Neural progenitor cell (in vitro differentiated cells): ENCODE measurements around the gene USP53. TPM values are rescaled to one million over a fixed set of nuclear protein-coding genes. Genes with fewer than 3 reads are reported as not detected.

Experiments
- DNase-seq: peaks from one replicate; pipeline ENCODE4 v3.0.0-alpha.2; 2016; ENCODE audit warnings: low spot score
- H2AFZ ChIP-seq: fragments of 200-600 bp; sonication (generic); replicated peaks from 2 replicates; pipeline ENCODE4 v1.6.1; 2016; ENCODE audit warnings: antibody characterized with exemption
- H3F3A ChIP-seq: fragments of 200-600 bp; sonication (generic); 2 replicates; pipeline ENCODE4 v1.6.1; 2016; ENCODE audit warnings: antibody characterized with exemption, low read depth
- H3K27ac ChIP-seq: fragments of 200-600 bp; sonication (generic); 2 replicates; pipeline ENCODE4 v1.5.1; 2016; ENCODE audit warnings: mild to moderate bottlenecking
- H3K27me3 ChIP-seq: fragments of 200-600 bp; sonication (generic); 2 replicates; pipeline ENCODE4 v1.6.1; 2016; ENCODE audit warnings: mild to moderate bottlenecking, moderate library complexity
- H3K36me3 ChIP-seq: fragments of 200-600 bp; sonication (generic); 2 replicates; pipeline ENCODE4 v1.5.1; 2016
- H3K4me1 ChIP-seq: fragments of 200-600 bp; sonication (generic); 2 replicates; pipeline ENCODE4 v1.6.1; 2016; ENCODE audit warnings: mixed run types
- H3K4me2 ChIP-seq: fragments of 200-600 bp; sonication (generic); 2 replicates; pipeline ENCODE4 v1.6.1; 2016
- H3K4me3 ChIP-seq: fragments of 200-600 bp; sonication (generic); 2 replicates; pipeline ENCODE4 v1.5.1; 2016
- H3K79me2 ChIP-seq: fragments of 200-600 bp; sonication (generic); 2 replicates; pipeline ENCODE4 v1.6.1; 2016; ENCODE audit warnings: low read depth
- H3K9ac ChIP-seq: fragments of 200-600 bp; sonication (generic); 2 replicates; pipeline ENCODE4 v1.6.1; 2016
- H3K9me3 ChIP-seq: fragments of 200-600 bp; sonication (generic); 2 replicates; pipeline ENCODE4 v1.5.1; 2016; ENCODE audit warnings: low read depth
- H4K20me1 ChIP-seq: fragments of 200-600 bp; sonication (generic); 2 replicates; pipeline ENCODE4 v1.6.1; 2016; ENCODE audit warnings: low read depth
- H3K27ac Mint-ChIP-seq: 3 replicates; pipeline ENCODE4 v1.8.0; 2021; ENCODE audit warnings: mixed read lengths
- H3K27me3 Mint-ChIP-seq: 2 replicates; pipeline ENCODE4 v1.8.0; 2022; ENCODE audit warnings: low read depth, mild to moderate bottlenecking, inconsistent platforms, moderate library complexity, mixed read lengths; ENCODE audit not compliant: insufficient read depth
- H3K36me3 Mint-ChIP-seq: 3 replicates; pipeline ENCODE4 v1.8.0; 2021; ENCODE audit warnings: mixed read lengths
- H3K4me1 Mint-ChIP-seq: 3 replicates; pipeline ENCODE4 v1.8.0; 2021; ENCODE audit warnings: mixed read lengths
- H3K4me3 Mint-ChIP-seq: 3 replicates; pipeline ENCODE4 v1.8.0; 2021; ENCODE audit warnings: mild to moderate bottlenecking, moderate library complexity, mixed read lengths
- H3K9me3 Mint-ChIP-seq: 3 replicates; pipeline ENCODE4 v1.8.0; 2020; ENCODE audit warnings: mixed read lengths
- EZH2 ChIP-seq: fragments of 200-600 bp; sonication (generic); IDR thresholded peaks from 2 replicates; pipeline ENCODE4 v1.6.1; 2017; ENCODE audit warnings: antibody characterized with exemption, mild to moderate bottlenecking, moderate library complexity
- EZH2phosphoT487 ChIP-seq: fragments of 200-600 bp; sonication (generic); IDR thresholded peaks from 2 replicates; pipeline ENCODE4 v1.6.1; 2017; ENCODE audit warnings: antibody characterized with exemption
- total RNA-seq: library from RNA; depleted of rRNA; stranded (reverse); fragments of >200 nt; gene quantifications from 2 replicates; pipeline ENCODE4 v1.2.3, GENCODE V29; 2015; ENCODE audit warnings: low replicate concordance
- TF ChIP-seq, protein P1 (sequence below): fragments of 200-600 bp; sonication (generic); IDR thresholded peaks from 2 replicates; pipeline ENCODE4 v1.5.1; 2017; ENCODE audit warnings: antibody characterized with exemption, mild to moderate bottlenecking

Gene USP53
- total RNA-seq, 1 donor from 2014 or later: 38.7 TPM

DNA sequence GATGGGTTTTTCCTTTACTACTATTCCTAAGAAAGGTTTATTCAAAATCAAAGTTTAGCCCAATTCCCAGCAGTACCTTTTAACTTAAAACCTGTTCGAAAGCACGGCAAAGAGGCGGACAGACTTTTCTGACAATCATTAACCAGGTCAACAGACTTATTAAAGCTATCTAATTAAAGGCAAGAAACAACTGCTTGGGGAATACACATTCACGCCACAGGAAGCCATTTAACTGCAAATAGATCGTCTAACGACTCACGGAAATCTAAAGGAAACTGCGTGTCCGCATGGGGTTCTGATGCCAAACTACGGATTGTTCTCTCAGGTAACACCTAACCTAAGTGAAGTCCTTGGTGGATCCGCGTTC lies 663 bp upstream of the USP53 start:
- Histone ChIP-seq H3K9me3 (no peaks in the 10 kb centered on the region), H3K4me1 (peaks cover 10% of the 10 kb centered on the region), H3K27me3 (peaks cover 16% of the 10 kb centered on the region), H2AFZ (peak overlapping the region; percentile 93), H3K4me3 (peak overlapping the region; percentile 67), H3K36me3 (no peaks in the 10 kb centered on the region), H3K9ac (peak overlapping the region; percentile 84), H4K20me1 (no peaks in the 10 kb centered on the region), H3F3A (peaks cover 17% of the 10 kb centered on the region), H3K27ac (no peak overlapping the region), H3K79me2 (peaks cover 30% of the 10 kb centered on the region), H3K4me2 (peak overlapping the region; percentile 74)
- peaks cover 5% of the 10 kb centered on the region for H3K4me1 Mint-ChIP-seq
- H3K36me3 Mint-ChIP-seq: no peaks in the 10 kb centered on the region
- peak overlapping the region; percentile 98 for H3K27ac Mint-ChIP-seq
- no peaks in the 10 kb centered on the region for H3K9me3 Mint-ChIP-seq
- peaks cover 2% of the 10 kb centered on the region for H3K27me3 Mint-ChIP-seq
- no peak for TF ChIP-seq EZH2phosphoT487
- TF ChIP-seq EZH2: no peak
- TF ChIP-seq, protein P1, sequence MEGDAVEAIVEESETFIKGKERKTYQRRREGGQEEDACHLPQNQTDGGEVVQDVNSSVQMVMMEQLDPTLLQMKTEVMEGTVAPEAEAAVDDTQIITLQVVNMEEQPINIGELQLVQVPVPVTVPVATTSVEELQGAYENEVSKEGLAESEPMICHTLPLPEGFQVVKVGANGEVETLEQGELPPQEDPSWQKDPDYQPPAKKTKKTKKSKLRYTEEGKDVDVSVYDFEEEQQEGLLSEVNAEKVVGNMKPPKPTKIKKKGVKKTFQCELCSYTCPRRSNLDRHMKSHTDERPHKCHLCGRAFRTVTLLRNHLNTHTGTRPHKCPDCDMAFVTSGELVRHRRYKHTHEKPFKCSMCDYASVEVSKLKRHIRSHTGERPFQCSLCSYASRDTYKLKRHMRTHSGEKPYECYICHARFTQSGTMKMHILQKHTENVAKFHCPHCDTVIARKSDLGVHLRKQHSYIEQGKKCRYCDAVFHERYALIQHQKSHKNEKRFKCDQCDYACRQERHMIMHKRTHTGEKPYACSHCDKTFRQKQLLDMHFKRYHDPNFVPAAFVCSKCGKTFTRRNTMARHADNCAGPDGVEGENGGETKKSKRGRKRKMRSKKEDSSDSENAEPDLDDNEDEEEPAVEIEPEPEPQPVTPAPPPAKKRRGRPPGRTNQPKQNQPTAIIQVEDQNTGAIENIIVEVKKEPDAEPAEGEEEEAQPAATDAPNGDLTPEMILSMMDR: no peak
- no peak for DNase-seq
- peak overlapping the region; percentile 94 for H3K4me3 Mint-ChIP-seq

DNA sequence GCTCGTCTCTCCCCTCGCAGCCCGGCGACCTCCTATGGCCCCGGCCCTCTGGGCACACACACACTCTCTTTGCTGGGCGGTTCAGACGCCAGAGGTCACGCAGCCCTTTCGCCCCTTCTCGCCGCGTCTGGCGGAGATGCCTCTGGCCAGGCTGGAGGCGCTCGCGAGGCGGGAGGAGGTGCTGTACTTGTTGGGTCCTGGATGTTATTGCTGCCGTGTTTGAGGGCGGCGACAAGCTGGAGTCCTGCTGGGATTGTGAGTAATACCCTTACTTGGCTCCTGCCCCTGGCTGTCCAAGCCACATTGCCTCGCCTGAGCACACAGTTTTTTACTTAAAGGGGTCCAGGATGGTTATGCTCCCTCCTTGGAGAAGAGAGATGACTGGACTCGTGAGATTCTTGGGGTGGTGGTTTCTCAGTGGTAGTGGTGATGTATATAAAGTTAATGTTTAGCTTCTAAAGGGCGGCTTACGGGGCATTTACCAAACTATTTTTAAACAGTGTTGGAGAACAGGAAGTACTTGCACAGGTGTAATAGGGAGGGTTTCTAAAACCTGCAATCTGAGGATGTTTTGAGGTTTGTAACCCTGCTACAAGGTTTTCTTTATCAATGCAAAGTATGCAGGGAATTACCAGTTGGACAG lies 572 bp downstream of the USP53 start:
- peaks cover 17% of the 10 kb centered on the region for H3F3A ChIP-seq
- peak overlapping the region; percentile 51 for H3K9ac ChIP-seq
- H2AFZ ChIP-seq: peak overlapping the region; percentile 85
- TF ChIP-seq, protein P1: peak; percentile 48
- no peak for TF ChIP-seq EZH2
- H3K4me3 ChIP-seq: peak overlapping the region; percentile 67
- peak overlapping the region; percentile 90 for H3K27ac ChIP-seq
- peaks cover 10% of the 10 kb centered on the region for H3K4me1 ChIP-seq
- no peaks in the 10 kb centered on the region for H4K20me1 ChIP-seq
- H3K27me3 ChIP-seq: peaks cover 16% of the 10 kb centered on the region
- no peaks in the 10 kb centered on the region for H3K9me3 Mint-ChIP-seq
- H3K4me3 Mint-ChIP-seq: peak overlapping the region; percentile 94
- H3K9me3 ChIP-seq: no peaks in the 10 kb centered on the region
- H3K36me3 ChIP-seq: no peaks in the 10 kb centered on the region
- H3K36me3 Mint-ChIP-seq: peaks cover 6% of the 10 kb centered on the region
- peaks cover 2% of the 10 kb centered on the region for H3K27me3 Mint-ChIP-seq
- peak overlapping the region; percentile 78 for H3K4me2 ChIP-seq
- DNase-seq: peak; percentile 94
- H3K4me1 Mint-ChIP-seq: peaks cover 5% of the 10 kb centered on the region
- H3K79me2 ChIP-seq: peaks cover 30% of the 10 kb centered on the region
- H3K27ac Mint-ChIP-seq: peak overlapping the region; percentile 6

DNA sequence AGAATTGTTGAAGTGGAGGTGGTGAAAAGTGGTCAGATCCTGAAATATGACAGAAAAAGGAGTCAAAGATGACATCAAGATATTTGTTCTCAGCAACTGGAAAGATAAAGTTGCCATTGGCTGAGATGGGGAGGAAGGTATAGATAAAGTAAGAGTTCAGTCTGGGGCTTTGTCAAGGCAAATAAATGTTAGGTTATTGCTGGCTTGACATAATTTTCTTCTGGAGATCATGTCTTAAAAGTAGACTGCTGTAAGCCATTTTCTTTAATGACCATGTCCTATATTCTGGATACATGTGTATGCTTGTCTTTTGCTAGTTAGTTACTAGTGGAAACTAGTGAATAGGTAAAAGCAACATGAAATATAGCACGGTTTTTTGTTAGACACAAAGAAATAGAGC lies 5.6 kb downstream of the USP53 start:
- no peaks in the 10 kb centered on the region for H3K27me3 Mint-ChIP-seq
- H3K4me3 Mint-ChIP-seq: no peak overlapping the region
- Histone ChIP-seq H3K27me3 (no peaks in the 10 kb centered on the region), H3K79me2 (peaks cover 30% of the 10 kb centered on the region), H3K27ac (no peak overlapping the region), H3K9ac (no peak overlapping the region), H2AFZ (no peak overlapping the region), H3K4me1 (peaks cover 10% of the 10 kb centered on the region), H3K4me3 (no peak overlapping the region), H3K36me3 (no peaks in the 10 kb centered on the region), H3F3A (peaks cover 4% of the 10 kb centered on the region), H4K20me1 (no peaks in the 10 kb centered on the region), H3K4me2 (no peak overlapping the region), H3K9me3 (no peaks in the 10 kb centered on the region)
- DNase-seq: no peak
- no peaks in the 10 kb centered on the region for H3K9me3 Mint-ChIP-seq
- no peak overlapping the region for H3K27ac Mint-ChIP-seq
- TF ChIP-seq EZH2 (no peak), EZH2phosphoT487 (no peak)
- TF ChIP-seq, protein P1: no peak
- H3K4me1 Mint-ChIP-seq: peaks cover 5% of the 10 kb centered on the region
- H3K36me3 Mint-ChIP-seq: peaks cover 13% of the 10 kb centered on the region
